WERI-Rb-1 (cell line): ENCODE results near the gene APBA2.

ENCODE experiments used
- DNase-seq: peaks from one replicate; pipeline ENCODE4 v3.0.0-alpha.2; 2020
- H3K27ac ChIP-seq: fragments of 250-450 bp; sonication (Bioruptor Pico); 2 replicates; pipeline ENCODE4 v1.5.1; 2020; ENCODE audit warnings: mild to moderate bottlenecking, moderate library complexity
- H3K27me3 ChIP-seq: fragments of 250-450 bp; sonication (Bioruptor Pico); 2 replicates; pipeline ENCODE4 v1.5.1; 2021; ENCODE audit warnings: mild to moderate bottlenecking, low read depth, moderate library complexity; ENCODE audit not compliant: insufficient read depth, severe bottlenecking
- H3K36me3 ChIP-seq: fragments of 250-450 bp; sonication (Bioruptor Pico); 2 replicates; pipeline ENCODE4 v1.5.1; 2020; ENCODE audit warnings: mild to moderate bottlenecking, moderate library complexity
- H3K4me3 ChIP-seq: 2 replicates; pipeline ENCODE4 v1.5.1; 2011; ENCODE audit warnings: low read depth, mild to moderate bottlenecking, control low read depth, low read length
- H3K9me3 ChIP-seq: fragments of 250-450 bp; sonication (Bioruptor Pico); 2 replicates; pipeline ENCODE4 v1.5.1; 2021; ENCODE audit warnings: mild to moderate bottlenecking, moderate library complexity; ENCODE audit not compliant: severe bottlenecking
- TF ChIP-seq, protein P1 (sequence below): IDR thresholded peaks from 2 replicates; pipeline ENCODE4 v1.5.1; 2011; ENCODE audit warnings: low read depth, mild to moderate bottlenecking, control low read depth, inconsistent platforms, low read length

Gene APBA2

DNA sequence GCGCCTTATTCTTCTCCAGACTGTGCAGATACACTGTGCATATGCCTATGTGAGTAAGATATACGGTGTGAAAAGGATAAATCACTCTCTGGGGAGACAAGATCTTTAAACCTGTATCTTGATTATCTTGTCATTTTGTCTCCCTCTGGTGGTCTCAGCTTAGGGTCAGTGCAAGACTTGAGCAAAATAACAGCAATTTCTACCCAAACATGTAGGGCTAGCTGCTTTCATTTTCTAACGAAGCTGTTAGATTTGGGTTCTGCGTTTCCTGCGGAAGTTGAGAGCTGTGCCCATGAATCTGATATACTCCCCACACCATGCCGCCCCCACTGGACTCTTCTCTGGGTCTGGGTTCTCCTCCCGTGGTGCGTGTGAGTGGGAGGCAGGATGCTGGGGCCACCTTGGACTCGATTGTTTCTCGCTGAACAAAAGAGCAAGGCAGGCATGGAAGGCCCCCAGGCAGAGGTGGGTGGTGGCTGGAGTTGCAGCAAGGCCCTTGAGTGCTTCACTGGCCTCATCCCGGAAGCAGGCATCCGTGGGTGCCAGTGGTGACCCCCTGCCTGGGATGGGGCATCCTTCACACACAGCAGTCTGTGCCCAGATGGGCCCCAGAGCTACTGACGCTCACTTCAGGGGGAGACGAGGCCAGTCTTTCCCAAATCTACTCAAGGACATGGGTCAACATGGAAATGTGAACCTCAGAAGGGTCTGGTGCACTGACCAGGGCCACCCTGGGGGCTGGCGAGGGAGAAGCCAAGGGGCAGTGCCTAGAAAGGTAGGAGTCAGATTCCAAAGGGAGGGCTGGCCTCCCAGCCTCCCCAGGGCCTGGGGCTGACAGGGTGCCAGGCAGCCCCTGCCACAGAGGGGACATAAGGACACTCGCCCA, 204.2 kb downstream of the APBA2 start:
- no peaks in the 10 kb centered on the region for H3K27me3 ChIP-seq
- no peak for DNase-seq
- no peaks in the 10 kb centered on the region for H3K9me3 ChIP-seq
- TF ChIP-seq, protein P1, sequence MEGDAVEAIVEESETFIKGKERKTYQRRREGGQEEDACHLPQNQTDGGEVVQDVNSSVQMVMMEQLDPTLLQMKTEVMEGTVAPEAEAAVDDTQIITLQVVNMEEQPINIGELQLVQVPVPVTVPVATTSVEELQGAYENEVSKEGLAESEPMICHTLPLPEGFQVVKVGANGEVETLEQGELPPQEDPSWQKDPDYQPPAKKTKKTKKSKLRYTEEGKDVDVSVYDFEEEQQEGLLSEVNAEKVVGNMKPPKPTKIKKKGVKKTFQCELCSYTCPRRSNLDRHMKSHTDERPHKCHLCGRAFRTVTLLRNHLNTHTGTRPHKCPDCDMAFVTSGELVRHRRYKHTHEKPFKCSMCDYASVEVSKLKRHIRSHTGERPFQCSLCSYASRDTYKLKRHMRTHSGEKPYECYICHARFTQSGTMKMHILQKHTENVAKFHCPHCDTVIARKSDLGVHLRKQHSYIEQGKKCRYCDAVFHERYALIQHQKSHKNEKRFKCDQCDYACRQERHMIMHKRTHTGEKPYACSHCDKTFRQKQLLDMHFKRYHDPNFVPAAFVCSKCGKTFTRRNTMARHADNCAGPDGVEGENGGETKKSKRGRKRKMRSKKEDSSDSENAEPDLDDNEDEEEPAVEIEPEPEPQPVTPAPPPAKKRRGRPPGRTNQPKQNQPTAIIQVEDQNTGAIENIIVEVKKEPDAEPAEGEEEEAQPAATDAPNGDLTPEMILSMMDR, result 0 out of 2 replicates have a peak, but pooled peaks have one; percentile 8
- no peak overlapping the region for H3K4me3 ChIP-seq
- no peak overlapping the region for H3K27ac ChIP-seq
- no peaks in the 10 kb centered on the region for H3K36me3 ChIP-seq

DNA sequence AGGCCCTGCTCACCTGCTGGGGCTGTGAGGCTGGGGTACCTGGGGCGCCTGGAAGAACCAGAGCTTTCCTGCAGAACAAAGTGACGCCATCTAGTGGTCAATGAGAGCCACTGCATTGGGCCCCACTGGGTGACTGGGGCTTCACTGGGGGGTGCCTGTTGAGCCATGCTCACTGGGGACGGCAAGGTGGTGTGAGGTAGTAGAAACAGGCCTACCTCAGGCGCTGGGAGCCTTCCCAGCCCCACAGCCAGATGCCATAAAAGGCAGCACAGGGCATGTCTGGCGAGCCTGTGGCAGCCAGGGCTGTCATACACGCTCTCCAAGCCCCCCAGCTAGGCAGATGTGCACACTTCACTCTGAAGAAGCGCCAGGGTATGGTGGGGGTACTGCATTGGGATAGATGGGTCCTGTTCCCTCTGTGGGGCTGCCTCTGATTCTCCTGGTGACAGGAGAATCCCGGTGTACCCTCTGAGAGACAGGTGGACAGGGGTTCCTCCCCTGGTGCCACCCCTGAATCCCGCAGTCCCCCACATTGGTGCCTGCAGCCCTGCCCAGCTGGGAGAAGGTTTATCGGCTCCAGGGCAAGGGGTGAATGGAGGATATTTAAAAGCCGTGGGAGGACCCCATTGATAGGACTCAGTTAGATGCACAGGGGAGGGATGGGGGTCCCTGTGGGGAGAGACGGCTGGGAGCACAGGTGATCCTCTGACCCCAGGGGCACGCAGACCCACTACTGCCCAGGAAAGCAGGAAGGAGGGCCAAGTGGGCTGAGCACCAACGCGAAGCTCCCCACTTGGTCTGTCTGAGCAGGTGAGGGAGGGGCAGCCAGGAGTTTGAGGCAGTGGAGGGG, 205.1 kb downstream of the APBA2 start:
- Histone ChIP-seq H3K27me3 (no peaks in the 10 kb centered on the region), H3K36me3 (no peaks in the 10 kb centered on the region), H3K4me3 (no peak overlapping the region), H3K9me3 (no peaks in the 10 kb centered on the region), H3K27ac (no peak overlapping the region)
- TF ChIP-seq, protein P1, result peak; percentile 89
- DNase-seq, result peak; percentile 55

DNA sequence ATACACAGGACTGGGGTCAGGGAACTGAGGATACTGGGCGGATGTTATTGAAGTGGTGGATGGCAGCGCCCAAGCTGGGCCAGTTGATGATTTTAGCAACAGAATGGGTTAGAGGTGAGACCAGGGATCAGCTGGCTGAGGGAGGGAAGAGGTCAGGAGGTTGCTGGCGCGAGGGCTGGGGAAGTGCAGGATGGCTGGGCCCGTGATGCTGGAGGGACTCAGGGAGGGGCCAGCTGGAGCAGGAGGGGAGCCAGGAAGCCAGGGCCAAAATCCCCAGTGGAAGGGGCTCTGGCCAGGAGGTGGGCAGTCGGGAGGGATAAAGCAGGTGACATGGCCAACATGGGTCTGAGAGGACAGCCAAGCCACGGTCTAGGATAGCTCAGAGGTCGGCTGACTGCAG, 205.9 kb downstream of the APBA2 start:
- H3K36me3 ChIP-seq, result no peaks in the 10 kb centered on the region
- no peak overlapping the region for H3K4me3 ChIP-seq
- TF ChIP-seq, protein P1, result no peak
- no peak for DNase-seq
- H3K27ac ChIP-seq, result no peak overlapping the region
- no peaks in the 10 kb centered on the region for H3K27me3 ChIP-seq
- no peaks in the 10 kb centered on the region for H3K9me3 ChIP-seq

DNA sequence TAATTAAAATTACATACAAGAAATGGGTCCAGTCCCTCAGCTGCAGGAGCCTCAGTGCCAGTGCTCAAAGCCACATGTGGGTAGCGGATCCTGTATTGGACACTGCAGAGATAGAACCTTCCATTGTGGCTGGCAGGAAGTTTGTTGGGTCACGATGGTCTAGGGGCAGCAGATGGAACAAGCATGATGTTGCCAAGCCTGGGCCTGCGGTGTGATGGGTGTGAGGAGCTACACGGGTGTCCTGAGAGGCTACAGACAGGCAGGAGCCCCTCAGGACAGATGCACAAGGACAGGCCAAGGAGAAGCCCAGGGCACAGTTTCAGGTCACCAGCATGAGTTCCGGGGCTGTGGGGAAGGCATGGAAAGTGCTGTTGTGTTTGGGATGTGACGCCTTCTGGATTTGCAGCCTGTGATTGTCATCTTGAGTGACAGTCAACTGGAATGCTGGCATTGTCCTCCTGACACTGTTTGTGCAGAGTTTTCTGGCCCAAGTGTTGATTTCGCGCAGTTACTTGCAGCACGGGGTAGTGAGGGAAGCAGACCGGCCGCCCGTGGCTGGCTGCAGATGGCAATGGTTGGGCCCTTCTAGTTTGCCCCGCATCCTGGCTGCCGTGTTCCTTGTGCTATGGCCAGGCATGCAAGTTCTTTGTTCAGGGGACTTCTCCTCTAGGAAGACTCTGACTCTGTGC, 206.7 kb downstream of the APBA2 start:
- TF ChIP-seq, protein P1, result no peak
- no peaks in the 10 kb centered on the region for H3K36me3 ChIP-seq

DNA sequence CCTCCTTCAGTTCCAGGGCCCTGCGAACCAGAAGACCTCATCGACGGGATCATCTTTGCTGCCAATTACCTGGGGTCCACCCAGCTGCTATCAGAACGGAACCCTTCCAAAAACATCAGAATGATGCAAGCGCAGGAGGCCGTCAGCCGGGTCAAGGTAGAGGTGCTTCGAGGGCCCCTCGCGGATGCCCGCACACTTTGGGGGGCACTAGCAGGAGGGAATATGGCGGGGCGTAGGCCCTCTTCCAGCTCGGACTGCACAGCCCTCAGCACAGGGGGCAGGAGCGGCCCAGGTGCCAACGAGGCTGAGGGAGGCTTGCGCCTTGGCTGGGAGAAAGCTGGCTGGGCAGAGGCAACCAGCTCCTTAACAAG, 207.3 kb downstream of the APBA2 start:
- H3K36me3 ChIP-seq, result no peaks in the 10 kb centered on the region
- DNase-seq, result no peak
- H3K27ac ChIP-seq, result no peak overlapping the region
- H3K4me3 ChIP-seq, result no peak overlapping the region
- H3K9me3 ChIP-seq, result no peaks in the 10 kb centered on the region
- H3K27me3 ChIP-seq, result no peaks in the 10 kb centered on the region
- TF ChIP-seq, protein P1, result no peak

More for the DNA sequence above, 206.7 kb downstream of the APBA2 start:
- H3K4me3 ChIP-seq, result no peak overlapping the region
- no peaks in the 10 kb centered on the region for H3K27me3 ChIP-seq
- no peak overlapping the region for H3K27ac ChIP-seq
- H3K9me3 ChIP-seq, result no peaks in the 10 kb centered on the region
- DNase-seq, result no peak
